Measurements from ENCODE around the gene REEP5. TPM values are rescaled to one million over a fixed set of nuclear protein-coding genes. Genes with fewer than 3 reads are reported as not detected.

Gene REEP5
- total RNA-seq, 4 donors from 2014 or later: 74.2 to 90.1 (median 81.9) TPM

DNA sequence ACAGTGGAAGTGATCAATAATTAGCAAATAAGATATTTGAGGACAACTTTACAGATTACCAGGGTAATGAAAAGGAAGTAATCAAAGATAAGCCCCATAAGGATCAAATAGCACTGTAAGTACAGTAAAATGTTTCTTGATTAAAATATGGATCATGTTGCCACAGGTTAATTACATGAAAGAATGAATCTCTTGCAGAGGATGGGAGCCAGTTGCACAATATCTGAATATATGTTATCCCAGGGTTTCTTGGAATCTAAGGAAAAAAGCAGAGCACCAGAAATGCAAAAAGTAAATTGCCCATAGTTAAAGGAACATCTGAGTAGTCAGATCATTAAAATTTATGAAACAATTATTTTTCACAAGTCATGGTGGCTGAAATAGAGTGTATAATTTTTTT is 74.7 kb downstream of the REEP5 start:
- TF ChIP-seq, protein P1, sequence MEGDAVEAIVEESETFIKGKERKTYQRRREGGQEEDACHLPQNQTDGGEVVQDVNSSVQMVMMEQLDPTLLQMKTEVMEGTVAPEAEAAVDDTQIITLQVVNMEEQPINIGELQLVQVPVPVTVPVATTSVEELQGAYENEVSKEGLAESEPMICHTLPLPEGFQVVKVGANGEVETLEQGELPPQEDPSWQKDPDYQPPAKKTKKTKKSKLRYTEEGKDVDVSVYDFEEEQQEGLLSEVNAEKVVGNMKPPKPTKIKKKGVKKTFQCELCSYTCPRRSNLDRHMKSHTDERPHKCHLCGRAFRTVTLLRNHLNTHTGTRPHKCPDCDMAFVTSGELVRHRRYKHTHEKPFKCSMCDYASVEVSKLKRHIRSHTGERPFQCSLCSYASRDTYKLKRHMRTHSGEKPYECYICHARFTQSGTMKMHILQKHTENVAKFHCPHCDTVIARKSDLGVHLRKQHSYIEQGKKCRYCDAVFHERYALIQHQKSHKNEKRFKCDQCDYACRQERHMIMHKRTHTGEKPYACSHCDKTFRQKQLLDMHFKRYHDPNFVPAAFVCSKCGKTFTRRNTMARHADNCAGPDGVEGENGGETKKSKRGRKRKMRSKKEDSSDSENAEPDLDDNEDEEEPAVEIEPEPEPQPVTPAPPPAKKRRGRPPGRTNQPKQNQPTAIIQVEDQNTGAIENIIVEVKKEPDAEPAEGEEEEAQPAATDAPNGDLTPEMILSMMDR (IDR thresholded peaks at IDR 0.05): no peak
- no peak for ATAC-seq (ENCODE audit: low FRiP score)
- DNase-seq (ENCODE audit: low spot score): no peak

DNA sequence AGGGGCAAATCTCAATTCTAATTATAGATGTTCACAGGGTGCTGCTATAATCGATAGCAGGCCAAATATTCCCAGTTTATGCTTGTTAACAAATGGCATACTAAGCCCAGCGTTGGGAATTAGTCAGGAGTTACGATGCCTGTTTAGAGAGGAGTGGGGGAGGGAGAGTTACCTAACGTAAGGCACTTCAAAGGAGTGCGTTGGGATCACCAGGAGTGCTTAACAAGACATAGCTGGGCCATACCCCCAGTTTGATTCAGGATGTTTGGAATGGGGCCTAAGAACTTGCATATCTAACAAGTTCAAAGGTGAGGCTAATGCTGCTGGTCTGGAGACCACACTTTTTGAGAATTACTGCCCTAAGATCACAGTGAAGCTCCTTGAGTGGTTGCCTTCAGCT is 75.5 kb downstream of the REEP5 start:
- no peak for ATAC-seq (ENCODE audit: low FRiP score)
- DNase-seq (ENCODE audit: low spot score): no peak
- TF ChIP-seq, protein P1 (IDR thresholded peaks at IDR 0.05): no peak

- DNase-seq (ENCODE audit: low spot score) (no peak), ATAC-seq (ENCODE audit: low FRiP score) (no peak)
- TF ChIP-seq, protein P1 (IDR thresholded peaks at IDR 0.05): no peak
Observed at GRCh38 chr5:112844489-112844888, 77.5 kb downstream of the REEP5 start.

DNA sequence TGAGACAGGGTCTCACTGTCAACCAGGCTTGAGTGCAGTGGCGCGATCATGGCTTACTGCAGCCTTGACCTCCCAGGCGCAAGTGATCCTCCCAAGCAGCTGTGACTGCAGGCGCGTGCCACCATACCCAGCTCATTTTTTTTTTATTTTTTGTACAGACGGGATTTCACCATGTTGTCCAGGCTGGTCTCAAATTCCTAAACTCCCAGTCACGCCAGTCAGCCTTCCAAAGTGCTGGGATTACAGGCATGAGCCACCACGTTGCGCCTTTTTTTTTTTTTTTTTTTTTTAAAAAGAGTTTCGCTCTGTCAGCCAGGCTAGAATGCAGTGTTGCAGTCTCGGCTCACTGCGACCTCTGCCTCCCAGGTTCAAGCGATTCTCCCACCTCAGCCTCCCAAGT is 88.1 kb downstream of the REEP5 start:
- ATAC-seq (ENCODE audit: low FRiP score) (no peak), DNase-seq (ENCODE audit: low spot score) (no peak)
- TF ChIP-seq, protein P1 (IDR thresholded peaks at IDR 0.05): no peak

DNA sequence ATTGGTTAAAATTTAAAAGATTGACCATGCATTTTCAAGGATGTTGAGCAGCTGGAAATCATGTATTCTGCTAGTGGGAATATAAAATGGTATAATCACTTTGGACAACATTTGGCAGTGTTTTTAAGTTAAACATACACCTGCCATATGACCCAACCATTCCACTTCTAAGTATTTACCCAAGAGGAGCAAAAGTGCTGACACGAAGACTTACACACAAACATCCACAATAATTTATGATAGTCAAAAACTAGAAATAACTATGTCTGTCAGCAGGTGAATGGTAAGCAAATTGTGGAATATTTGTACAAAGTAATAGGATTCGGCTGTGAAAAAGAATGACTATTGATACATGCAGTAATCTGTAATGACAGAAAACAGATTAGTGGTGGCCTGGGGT is 91.6 kb downstream of the REEP5 start:
- ATAC-seq (ENCODE audit: low FRiP score): no peak
- TF ChIP-seq, protein P1 (IDR thresholded peaks at IDR 0.05): no peak
- no peak for DNase-seq (ENCODE audit: low spot score)

Other genes with a start within 250 kb of the REEP5 start
- 10 to 100 TPM; 33.9 to 78.5 (median 58.8) TPM for gene APC, start 184.3 kb downstream of the REEP5 start, total RNA-seq
- 10 to 100 TPM; 38.6 to 95.2 (median 63.8) TPM for gene SRP19, start 60.9 kb downstream of the REEP5 start, total RNA-seq
- 10 to 100 TPM; 22.2 to 53.4 (median 25.9) TPM for gene DCP2, start 54.6 kb upstream of the REEP5 start, total RNA-seq